Measurements from ENCODE around the gene NUDT14. TPM values are rescaled to one million over a fixed set of nuclear protein-coding genes. Genes with fewer than 3 reads are reported as not detected.
A peak's percentile ranks its signal among the peaks of the same experiment; 100 is the strongest.

The NUDT14 gene
- total RNA-seq, 2 experiments from 2014 or later: 23.3 to 28.0 TPM

- Mint-ChIP-seq H3K36me3 (no peaks in the 10 kb centered on the region), H3K4me3 (peak overlapping the region; percentile 76), H3K27ac (no peak overlapping the region), H3K9me3 (no peaks in the 10 kb centered on the region), H3K27me3 (peaks cover 17% of the 10 kb centered on the region), H3K4me1 (peaks cover 14% of the 10 kb centered on the region)
- no peak for ATAC-seq (ENCODE audit: low read depth)
- no peak for DNase-seq
- POLR2A ChIA-PET: interaction anchor here (1.1 to 2.7 kb wide), 3 partner anchors 10 to 24 kb away, joined by 3 to 13 read pairs (median 4); no protein-coding TSS in a partner anchor
Observed at GRCh38 chr14:105169776-105170655, 11.1 kb downstream of the NUDT14 start.

DNA sequence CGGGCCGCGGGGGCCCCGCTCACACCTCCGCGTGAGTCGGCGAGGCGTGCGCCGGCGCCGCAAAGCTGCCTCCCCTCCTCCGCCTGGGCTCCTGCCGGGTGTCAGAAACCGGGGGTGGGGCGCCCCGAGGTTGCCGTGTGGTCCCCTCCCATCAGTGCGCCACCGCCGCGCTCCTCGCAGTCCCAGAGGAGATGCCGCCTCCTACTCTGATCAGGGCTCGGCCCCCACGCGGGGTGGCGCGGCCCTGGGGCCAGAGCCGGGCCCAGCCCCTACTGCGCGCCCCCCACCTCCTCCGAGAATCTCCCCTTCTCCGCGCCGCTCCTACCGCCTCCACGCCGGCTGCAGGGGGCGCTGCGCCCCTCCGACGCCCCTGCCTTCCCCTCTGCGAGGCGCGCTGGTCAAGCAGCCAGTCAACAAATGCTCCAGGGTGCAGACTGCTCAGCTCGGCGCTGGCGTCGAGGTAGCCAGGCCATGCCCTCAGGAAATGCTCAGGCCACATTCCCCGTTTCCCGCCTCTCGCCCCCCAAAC lies 12.1 kb downstream of the NUDT14 start:
- H3K27ac Mint-ChIP-seq: no peak overlapping the region
- POLR2A ChIA-PET: interaction anchor here (1.1 to 2.7 kb wide), 3 partner anchors 11 to 25 kb away, joined by 3 to 13 read pairs (median 4); no protein-coding TSS in a partner anchor
- peaks cover 17% of the 10 kb centered on the region for H3K27me3 Mint-ChIP-seq
- no peaks in the 10 kb centered on the region for H3K36me3 Mint-ChIP-seq
- H3K4me3 Mint-ChIP-seq: peak overlapping the region; percentile 63
- DNase-seq: peak; percentile 71
- ATAC-seq (ENCODE audit: low read depth): peak; percentile 48
- H3K9me3 Mint-ChIP-seq: no peaks in the 10 kb centered on the region
- peaks cover 6% of the 10 kb centered on the region for H3K4me1 Mint-ChIP-seq

GRCh38 chr14:105168496-105168978 lies 12.6 kb downstream of the NUDT14 start, which contains the start of gene JAG2:
Gene JAG2, minus strand, starts transcription at chr14:105168776. Its CDS starts 356 bp downstream, at chr14:105168420.
- Mint-ChIP-seq H3K9me3 (no peaks in the 10 kb centered on the region), H3K4me3 (peak within 1 kb of the TSS; percentile 76), H3K36me3 (no peaks in the 10 kb centered on the region), H3K4me1 (peaks cover 6% of the 10 kb centered on the region), H3K27ac (no peak within 1 kb of the TSS), H3K27me3 (peaks cover 17% of the 10 kb centered on the region)
- DNase-seq (peak; percentile 70), ATAC-seq (ENCODE audit: low read depth) (peak; percentile 30)
- POLR2A ChIA-PET: interaction anchor here (2.7 kb wide), 1 partner anchor 14 kb away, joined by 13 read pairs; no protein-coding TSS in a partner anchor

GRCh38 chr14:105168093-105168420 lies 13.1 kb downstream of the NUDT14 start:
- peaks cover 17% of the 10 kb centered on the region for H3K27me3 Mint-ChIP-seq
- POLR2A ChIA-PET: interaction anchor here (2.7 kb wide), 1 partner anchor 14 kb away, joined by 13 read pairs; no protein-coding TSS in a partner anchor
- H3K4me3 Mint-ChIP-seq: peak overlapping the region; percentile 40
- no peak for ATAC-seq (ENCODE audit: low read depth)
- H3K9me3 Mint-ChIP-seq: no peaks in the 10 kb centered on the region
- peaks cover 6% of the 10 kb centered on the region for H3K4me1 Mint-ChIP-seq
- H3K27ac Mint-ChIP-seq: no peak overlapping the region
- no peak for DNase-seq
- H3K36me3 Mint-ChIP-seq: no peaks in the 10 kb centered on the region

DNA sequence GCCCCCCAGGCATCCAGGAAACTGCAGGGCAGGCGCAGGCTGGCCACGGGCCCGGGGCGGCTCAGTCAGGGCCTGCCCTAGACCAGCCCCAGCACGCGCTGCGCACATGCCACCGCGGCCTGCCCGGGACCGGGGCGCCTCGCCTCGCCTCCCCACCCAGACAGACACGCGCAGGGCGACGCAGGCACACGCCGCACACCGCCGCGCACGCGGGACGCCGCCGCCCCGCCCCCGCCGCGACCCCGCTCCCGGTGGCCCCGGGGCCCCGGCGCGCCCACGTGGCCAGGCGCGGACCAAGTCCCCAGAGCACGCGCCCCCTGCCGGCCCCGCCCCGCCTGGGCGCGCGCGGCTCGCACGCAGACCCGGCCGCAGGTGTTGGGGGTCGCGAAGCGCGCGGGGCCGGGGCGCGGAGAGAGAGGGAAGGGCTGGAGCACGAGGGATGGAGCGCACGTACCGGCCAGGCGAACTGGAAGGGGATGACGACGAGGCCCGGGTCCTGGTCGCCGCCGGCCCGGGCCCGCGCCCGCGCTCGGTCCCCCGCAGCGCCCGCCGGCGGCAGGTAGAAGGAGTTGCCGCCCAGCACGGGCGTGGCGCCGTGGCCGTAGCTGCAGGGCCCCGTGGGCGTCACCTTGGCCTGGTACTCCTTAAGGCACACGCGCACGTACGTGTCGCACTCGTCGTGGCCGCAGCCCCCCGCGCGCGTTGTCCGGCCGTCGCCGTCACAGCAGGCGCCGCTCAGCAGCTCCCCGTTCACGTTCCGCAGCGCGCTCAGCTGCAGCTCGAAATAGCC lies 13.6 kb downstream of the NUDT14 start:
- Mint-ChIP-seq H3K9me3 (no peaks in the 10 kb centered on the region), H3K36me3 (no peaks in the 10 kb centered on the region), H3K27ac (no peak overlapping the region), H3K27me3 (peaks cover 17% of the 10 kb centered on the region), H3K4me1 (peaks cover 6% of the 10 kb centered on the region), H3K4me3 (peak overlapping the region; percentile 40)
- POLR2A ChIA-PET: no interaction called here
- ATAC-seq (ENCODE audit: low read depth): no peak
- no peak for DNase-seq

- Mint-ChIP-seq H3K9me3 (no peaks in the 10 kb centered on the region), H3K27ac (no peak overlapping the region), H3K4me1 (peaks cover 4% of the 10 kb centered on the region), H3K27me3 (peaks cover 17% of the 10 kb centered on the region), H3K4me3 (no peak overlapping the region), H3K36me3 (no peaks in the 10 kb centered on the region)
- ATAC-seq (ENCODE audit: low read depth): no peak
- DNase-seq: no peak
- POLR2A ChIA-PET: interaction anchor here (1.6 kb wide), 1 partner anchor 15 kb away, joined by 6 read pairs; no protein-coding TSS in a partner anchor
Observed at GRCh38 chr14:105166571-105167302, 14.4 kb downstream of the NUDT14 start.

- Mint-ChIP-seq H3K4me3 (no peak overlapping the region), H3K27me3 (peaks cover 17% of the 10 kb centered on the region), H3K36me3 (no peaks in the 10 kb centered on the region), H3K9me3 (no peaks in the 10 kb centered on the region), H3K27ac (no peak overlapping the region), H3K4me1 (peaks cover 4% of the 10 kb centered on the region)
- DNase-seq (no peak), ATAC-seq (ENCODE audit: low read depth) (no peak)
- POLR2A ChIA-PET: interaction anchor here (1.6 kb wide), 1 partner anchor 16 kb away, joined by 6 read pairs; no protein-coding TSS in a partner anchor
Observed at GRCh38 chr14:105165761-105166485, 15.2 kb downstream of the NUDT14 start.

- ATAC-seq (ENCODE audit: low read depth) (no peak), DNase-seq (no peak)
- Mint-ChIP-seq H3K4me3 (no peak overlapping the region), H3K36me3 (no peaks in the 10 kb centered on the region), H3K27me3 (peaks cover 17% of the 10 kb centered on the region), H3K27ac (no peak overlapping the region), H3K4me1 (peaks cover 4% of the 10 kb centered on the region), H3K9me3 (no peaks in the 10 kb centered on the region)
- POLR2A ChIA-PET: interaction anchor here (1.6 kb wide), 1 partner anchor 17 kb away, joined by 6 read pairs; no protein-coding TSS in a partner anchor
Observed at GRCh38 chr14:105165134-105165704, 15.9 kb downstream of the NUDT14 start.

DNA sequence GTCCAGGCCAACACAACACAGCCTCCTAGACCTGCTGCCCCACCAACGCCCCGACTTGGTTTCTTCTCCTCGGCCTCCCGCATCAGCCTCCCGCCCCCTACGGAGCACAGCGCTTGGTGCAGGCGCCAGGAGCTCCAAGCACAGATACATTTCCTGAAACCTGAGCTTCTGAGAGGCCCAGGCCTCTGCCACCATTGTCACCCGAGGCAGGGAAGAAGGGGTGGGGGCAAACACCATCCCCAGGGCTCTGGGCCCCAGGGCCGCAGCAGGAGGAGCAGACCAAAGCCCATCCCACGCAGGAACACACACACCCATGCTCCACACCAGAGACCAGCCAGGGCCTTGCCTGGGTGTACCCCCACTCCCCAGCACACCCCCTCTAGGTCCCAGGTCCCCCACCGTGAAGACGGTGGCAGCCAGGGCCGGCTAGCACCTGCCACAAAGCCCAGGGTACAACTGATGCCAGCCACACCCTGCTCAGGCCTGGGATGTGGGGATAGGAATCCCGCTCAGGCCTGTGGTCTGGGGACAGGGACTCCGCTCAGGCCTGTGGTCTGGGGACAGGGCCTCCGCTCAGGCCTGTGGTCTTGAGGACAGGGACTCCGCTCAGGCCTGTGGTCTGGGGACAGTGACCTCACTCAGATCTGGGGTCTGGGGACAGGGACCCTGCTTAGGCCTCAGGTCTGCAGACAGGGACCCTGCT lies 17.9 kb downstream of the NUDT14 start:
- no peaks in the 10 kb centered on the region for H3K4me1 Mint-ChIP-seq
- POLR2A ChIA-PET: no interaction called here

GRCh38 chr14:105162669-105162979 lies 18.5 kb downstream of the NUDT14 start:
- H3K27me3 Mint-ChIP-seq: peaks cover 7% of the 10 kb centered on the region
- no peaks in the 10 kb centered on the region for H3K9me3 Mint-ChIP-seq
- DNase-seq: no peak

More for the DNA sequence above, 17.9 kb downstream of the NUDT14 start:
- ATAC-seq (ENCODE audit: low read depth): no peak
- DNase-seq: no peak
- no peaks in the 10 kb centered on the region for H3K36me3 Mint-ChIP-seq
- H3K27me3 Mint-ChIP-seq: peaks cover 7% of the 10 kb centered on the region
- no peak overlapping the region for H3K27ac Mint-ChIP-seq
- no peaks in the 10 kb centered on the region for H3K9me3 Mint-ChIP-seq
- no peak overlapping the region for H3K4me3 Mint-ChIP-seq

GRCh38 chr14:105161964-105162668 lies 19.0 kb downstream of the NUDT14 start:
- DNase-seq: peak; percentile 63
- Mint-ChIP-seq H3K27ac (no peak overlapping the region), H3K9me3 (no peaks in the 10 kb centered on the region), H3K4me1 (no peaks in the 10 kb centered on the region), H3K4me3 (no peak overlapping the region), H3K36me3 (no peaks in the 10 kb centered on the region), H3K27me3 (peaks cover 7% of the 10 kb centered on the region)
- POLR2A ChIA-PET: no interaction called here
- ATAC-seq (ENCODE audit: low read depth): peak; percentile 31

More at GRCh38 chr14:105162669-105162979, 18.5 kb downstream of the NUDT14 start:
- no peak for ATAC-seq (ENCODE audit: low read depth)
- no peaks in the 10 kb centered on the region for H3K4me1 Mint-ChIP-seq
- POLR2A ChIA-PET: no interaction called here
- H3K4me3 Mint-ChIP-seq: no peak overlapping the region
- no peak overlapping the region for H3K27ac Mint-ChIP-seq
- no peaks in the 10 kb centered on the region for H3K36me3 Mint-ChIP-seq
